Smooth muscle cell of the brain vasculature (primary cell): ENCODE data around the gene POLD3.
A peak's percentile ranks its signal among the peaks of the same experiment; 100 is the strongest.

Experiments
- DNase-seq: peaks from one replicate; pipeline ENCODE4 v3.0.0-alpha.2; 2012; ENCODE audit warnings: low read depth, low spot score

Gene POLD3

GRCh38 chr11:74672956-74673692 lies 80.7 kb downstream of the POLD3 start:
- peak; percentile 70 for DNase-seq

- DNase-seq, result no peak
Measured at GRCh38 chr11:74673693-74674360, 81.4 kb downstream of the POLD3 start.

- no peak for DNase-seq
Measured at GRCh38 chr11:74675761-74676160, 83.4 kb downstream of the POLD3 start.

- no peak for DNase-seq
Measured at GRCh38 chr11:74676596-74676995, 84.2 kb downstream of the POLD3 start.

- no peak for DNase-seq
Measured at GRCh38 chr11:74677131-74677530, 84.7 kb downstream of the POLD3 start.

- DNase-seq, result no peak
Measured at GRCh38 chr11:74678041-74678440, 85.7 kb downstream of the POLD3 start.

GRCh38 chr11:74678591-74679512 lies 86.5 kb downstream of the POLD3 start:
- no peak for DNase-seq

- no peak for DNase-seq
Measured at GRCh38 chr11:74679513-74679865, 87.1 kb downstream of the POLD3 start.

GRCh38 chr11:74680035-74680671 lies 87.8 kb downstream of the POLD3 start:
- DNase-seq, result no peak

- no peak for DNase-seq
Measured at GRCh38 chr11:74680703-74681531, 88.5 kb downstream of the POLD3 start.

GRCh38 chr11:74681686-74682651 lies 89.6 kb downstream of the POLD3 start:
- no peak for DNase-seq

GRCh38 chr11:74682731-74683278 lies 90.4 kb downstream of the POLD3 start:
- no peak for DNase-seq

GRCh38 chr11:74683279-74683871 lies 91.0 kb downstream of the POLD3 start:
- DNase-seq, result no peak

GRCh38 chr11:74683941-74684481 lies 91.6 kb downstream of the POLD3 start:
- no peak for DNase-seq

GRCh38 chr11:74684661-74685060 lies 92.3 kb downstream of the POLD3 start:
- DNase-seq, result no peak

- DNase-seq, result no peak
Measured at GRCh38 chr11:74685338-74685737, 93.0 kb downstream of the POLD3 start.

GRCh38 chr11:74685905-74686304 lies 93.5 kb downstream of the POLD3 start:
- no peak for DNase-seq

GRCh38 chr11:74686792-74687191 lies 94.4 kb downstream of the POLD3 start:
- no peak for DNase-seq
